Calu3 (cell line): ENCODE measurements around the gene FCN2. TPM values are rescaled to one million over a fixed set of nuclear protein-coding genes. Genes with fewer than 3 reads are reported as not detected.

ENCODE experiments used
- BruUV-seq: library from RNA; stranded (reverse); fragments of 400-500 nt; replicated peaks from 2 replicates; lab custom pipeline; 2021; lab: Mats Ljungman, UMichigan
- CTCF ChIA-PET: fragments of 300-600 bp; sonication (Branson Sonifier 250); formaldehyde crosslinking; loops from one replicate; lab custom pipeline; 2022; ENCODE audit warnings: antibody characterized with exemption; lab: Charles Lee
- DNase-seq: peaks from one replicate; pipeline ENCODE4 v3.0.0; 2022
- H3K27ac Mint-ChIP-seq: one replicate; pipeline ENCODE4 v1.8.0; 2022; ENCODE audit warnings: mixed read lengths; ENCODE audit not compliant: unreplicated experiment
- H3K27me3 Mint-ChIP-seq: one replicate; pipeline ENCODE4 v1.8.0; 2022; ENCODE audit warnings: mixed read lengths; ENCODE audit not compliant: unreplicated experiment
- H3K36me3 Mint-ChIP-seq: one replicate; pipeline ENCODE4 v1.8.0; 2022; ENCODE audit warnings: mild to moderate bottlenecking, moderate library complexity, mixed read lengths; ENCODE audit not compliant: insufficient read depth, unreplicated experiment
- H3K4me1 Mint-ChIP-seq: one replicate; pipeline ENCODE4 v1.8.0; 2022; ENCODE audit warnings: mild to moderate bottlenecking, low read depth, mixed read lengths; ENCODE audit not compliant: unreplicated experiment
- H3K4me3 Mint-ChIP-seq: one replicate; pipeline ENCODE4 v1.8.0; 2022; ENCODE audit warnings: mild to moderate bottlenecking, low read depth, moderate library complexity, mixed read lengths; ENCODE audit not compliant: unreplicated experiment
- H3K9me3 Mint-ChIP-seq: one replicate; pipeline ENCODE4 v1.8.0; 2022; ENCODE audit warnings: low read depth, mixed read lengths; ENCODE audit not compliant: unreplicated experiment
- intact Hi-C: fragments of 100-400 bp; cut with micrococcal nuclease; formaldehyde crosslinking; loops from one replicate; pipeline ENCODE4 v1.10.0; 2022; ENCODE audit not compliant: unreplicated experiment
- total RNA-seq: library from RNA; stranded (reverse); gene quantifications from 2 replicates; pipeline ENCODE4 v1.2.3, GENCODE V29; 2022
- TF ChIP-seq, protein P1 (sequence below): fragments of 200-600 bp; IDR thresholded peaks from one replicate; pipeline ENCODE4 v1.8.0; 2022; ENCODE audit warnings: antibody characterized with exemption; ENCODE audit not compliant: unreplicated experiment

The FCN2 gene
- total RNA-seq, 1 experiment from 2014 or later: not detected

GRCh38 chr9:134847752-134848432 lies 32.7 kb upstream of the FCN2 start:
- H3K9me3 Mint-ChIP-seq: no peaks in the 10 kb centered on the region
- no peak overlapping the region for H3K27ac Mint-ChIP-seq

GRCh38 chr9:134848504-134848903 lies 32.1 kb upstream of the FCN2 start:
- Mint-ChIP-seq H3K9me3 (no peaks in the 10 kb centered on the region), H3K36me3 (no peaks in the 10 kb centered on the region), H3K4me1 (no peaks in the 10 kb centered on the region), H3K27ac (no peak overlapping the region), H3K27me3 (no peaks in the 10 kb centered on the region), H3K4me3 (no peak overlapping the region)
- CTCF ChIA-PET: no interaction called here
- BruUV-seq: no TSS peak
- TF ChIP-seq, protein P1, sequence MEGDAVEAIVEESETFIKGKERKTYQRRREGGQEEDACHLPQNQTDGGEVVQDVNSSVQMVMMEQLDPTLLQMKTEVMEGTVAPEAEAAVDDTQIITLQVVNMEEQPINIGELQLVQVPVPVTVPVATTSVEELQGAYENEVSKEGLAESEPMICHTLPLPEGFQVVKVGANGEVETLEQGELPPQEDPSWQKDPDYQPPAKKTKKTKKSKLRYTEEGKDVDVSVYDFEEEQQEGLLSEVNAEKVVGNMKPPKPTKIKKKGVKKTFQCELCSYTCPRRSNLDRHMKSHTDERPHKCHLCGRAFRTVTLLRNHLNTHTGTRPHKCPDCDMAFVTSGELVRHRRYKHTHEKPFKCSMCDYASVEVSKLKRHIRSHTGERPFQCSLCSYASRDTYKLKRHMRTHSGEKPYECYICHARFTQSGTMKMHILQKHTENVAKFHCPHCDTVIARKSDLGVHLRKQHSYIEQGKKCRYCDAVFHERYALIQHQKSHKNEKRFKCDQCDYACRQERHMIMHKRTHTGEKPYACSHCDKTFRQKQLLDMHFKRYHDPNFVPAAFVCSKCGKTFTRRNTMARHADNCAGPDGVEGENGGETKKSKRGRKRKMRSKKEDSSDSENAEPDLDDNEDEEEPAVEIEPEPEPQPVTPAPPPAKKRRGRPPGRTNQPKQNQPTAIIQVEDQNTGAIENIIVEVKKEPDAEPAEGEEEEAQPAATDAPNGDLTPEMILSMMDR: no peak
- intact Hi-C loops: no loop called here
- no peak for DNase-seq

More at GRCh38 chr9:134847752-134848432, 32.7 kb upstream of the FCN2 start:
- TF ChIP-seq, protein P1: no peak
- no peak for DNase-seq
- H3K4me3 Mint-ChIP-seq: no peak overlapping the region
- CTCF ChIA-PET: no interaction called here
- no peaks in the 10 kb centered on the region for H3K36me3 Mint-ChIP-seq
- no TSS peak for BruUV-seq
- H3K27me3 Mint-ChIP-seq: no peaks in the 10 kb centered on the region
- intact Hi-C loops: no loop called here
- H3K4me1 Mint-ChIP-seq: no peaks in the 10 kb centered on the region

DNA sequence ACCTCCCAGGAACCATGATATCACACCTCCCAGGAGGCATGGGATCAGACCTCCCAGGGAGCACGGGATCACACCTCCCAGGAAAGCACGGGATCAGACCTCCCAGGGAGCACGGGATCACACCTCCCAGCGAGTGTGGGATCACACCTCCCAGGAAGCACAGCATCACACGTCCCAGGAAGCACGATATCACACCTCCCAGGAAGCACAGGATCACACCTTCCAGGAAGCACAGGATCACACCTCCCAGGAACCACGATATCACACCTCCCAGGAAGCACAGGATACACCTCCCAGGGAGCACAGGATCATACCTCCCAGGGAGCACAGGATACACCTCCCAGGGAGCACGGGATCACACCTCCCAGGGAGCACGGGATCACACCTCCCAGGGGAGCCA lies 30.0 kb upstream of the FCN2 start:
- H3K27ac Mint-ChIP-seq: no peak overlapping the region
- no peak overlapping the region for H3K4me3 Mint-ChIP-seq
- intact Hi-C loops: no loop called here

GRCh38 chr9:134851020-134851419 lies 29.6 kb upstream of the FCN2 start:
- Mint-ChIP-seq H3K27me3 (no peaks in the 10 kb centered on the region), H3K27ac (no peak overlapping the region), H3K4me3 (no peak overlapping the region), H3K36me3 (no peaks in the 10 kb centered on the region), H3K9me3 (no peaks in the 10 kb centered on the region), H3K4me1 (no peaks in the 10 kb centered on the region)
- CTCF ChIA-PET: no interaction called here
- BruUV-seq: no TSS peak
- no peak for DNase-seq
- intact Hi-C loops: no loop called here
- TF ChIP-seq, protein P1: no peak

More for the DNA sequence above, 30.0 kb upstream of the FCN2 start:
- no TSS peak for BruUV-seq
- TF ChIP-seq, protein P1: no peak
- no peak for DNase-seq
- Mint-ChIP-seq H3K4me1 (no peaks in the 10 kb centered on the region), H3K9me3 (no peaks in the 10 kb centered on the region), H3K27me3 (no peaks in the 10 kb centered on the region), H3K36me3 (no peaks in the 10 kb centered on the region)
- CTCF ChIA-PET: no interaction called here
